SJCRH30 (cell line): ENCODE results near the gene SNCAIP. TPM values are rescaled to one million over a fixed set of nuclear protein-coding genes. Genes with fewer than 3 reads are reported as not detected.
"Not testable (repeated sequence)": the region's sequence is repeated elsewhere in the genome, so short reads cannot be mapped to it uniquely, and the experiment has no call there.

Source experiments
- DNase-seq, 2 experiments: peaks; one replicate each; pipeline ENCODE4 v3.0.0-alpha.2; 2015 to 2020
- H3K27ac ChIP-seq: fragments of 250-450 bp; sonication (Bioruptor Pico); 2 replicates; pipeline ENCODE4 v1.5.1; 2020; ENCODE audit warnings: mild to moderate bottlenecking, moderate library complexity
- H3K27me3 ChIP-seq: fragments of 250-450 bp; sonication (Bioruptor Pico); 2 replicates; pipeline ENCODE4 v1.5.1; 2020; ENCODE audit warnings: mild to moderate bottlenecking, moderate library complexity
- H3K36me3 ChIP-seq: fragments of 250-450 bp; sonication (Bioruptor Pico); 2 replicates; pipeline ENCODE4 v1.5.1; 2020; ENCODE audit warnings: mild to moderate bottlenecking, moderate library complexity
- H3K4me1 ChIP-seq: fragments of 250-450 bp; sonication (Bioruptor Pico); 2 replicates; pipeline ENCODE4 v1.5.1; 2020; ENCODE audit warnings: mild to moderate bottlenecking, moderate library complexity
- H3K4me3 ChIP-seq: fragments of 250-450 bp; sonication (Bioruptor Pico); 2 replicates; pipeline ENCODE4 v1.5.1; 2020; ENCODE audit warnings: mild to moderate bottlenecking, moderate library complexity
- H3K9me3 ChIP-seq: fragments of 250-450 bp; sonication (Bioruptor Pico); replicated peaks from 2 replicates; pipeline ENCODE4 v1.5.1; 2020; ENCODE audit warnings: mild to moderate bottlenecking, moderate library complexity
- total RNA-seq: library from RNA; depleted of rRNA; stranded (reverse); fragments of >200 nt; shearing (Covaris generic); gene quantifications from 2 replicates; pipeline ENCODE4 v1.2.3, GENCODE V29; 2014

Gene SNCAIP
- total RNA-seq, 1 experiment from 2014 or later = 0.49 TPM

DNA sequence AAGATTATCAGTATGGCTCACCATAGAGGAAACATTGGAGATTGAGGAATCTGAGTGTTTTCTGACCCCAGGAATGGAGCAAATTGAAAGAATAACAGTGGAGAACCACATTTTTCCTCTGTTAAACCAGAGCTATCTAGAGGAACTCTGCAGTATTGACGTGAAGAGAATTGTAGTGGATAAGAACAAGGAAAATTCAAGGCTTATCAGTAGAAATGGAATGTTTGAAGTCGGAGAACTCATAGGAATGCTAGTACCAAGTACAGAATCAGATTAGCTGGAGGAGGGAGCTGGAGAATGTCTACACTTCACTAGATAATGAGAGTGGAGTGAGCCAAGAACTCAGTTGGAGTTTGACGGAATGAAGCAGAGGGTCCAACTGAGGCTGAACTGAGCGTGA is 50.3 kb downstream of the SNCAIP start:
- no peaks in the 10 kb centered on the region for H3K36me3 ChIP-seq
- H3K4me1 ChIP-seq = no peaks in the 10 kb centered on the region
- H3K4me3 ChIP-seq = no peak overlapping the region
- H3K27ac ChIP-seq = no peak overlapping the region
- no peaks in the 10 kb centered on the region for H3K9me3 ChIP-seq
- no peaks in the 10 kb centered on the region for H3K27me3 ChIP-seq
- no peak for DNase-seq

DNA sequence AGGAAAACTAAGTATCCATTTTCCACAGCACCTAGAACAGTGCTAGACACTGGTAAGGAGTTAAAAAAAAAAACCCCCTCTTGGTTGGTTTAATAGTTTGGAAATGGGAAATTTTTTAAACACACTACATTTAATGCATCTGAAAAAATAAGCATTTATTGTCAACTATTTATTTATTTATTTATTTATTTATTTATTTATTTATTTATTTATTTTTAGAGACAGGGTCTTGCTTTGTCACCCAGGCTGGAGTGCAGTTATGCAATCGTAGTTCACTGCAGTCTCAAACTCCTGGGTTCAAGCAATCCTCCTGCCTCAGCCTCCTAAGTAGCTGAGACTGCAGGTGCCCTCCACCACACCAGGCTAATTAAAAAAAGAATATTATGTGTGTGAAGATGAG is 51.6 kb downstream of the SNCAIP start:
- no peaks in the 10 kb centered on the region for H3K9me3 ChIP-seq
- no peaks in the 10 kb centered on the region for H3K4me1 ChIP-seq
- H3K4me3 ChIP-seq = no peak overlapping the region
- no peaks in the 10 kb centered on the region for H3K27me3 ChIP-seq
- DNase-seq = no peak
- H3K36me3 ChIP-seq = no peaks in the 10 kb centered on the region
- no peak overlapping the region for H3K27ac ChIP-seq

DNA sequence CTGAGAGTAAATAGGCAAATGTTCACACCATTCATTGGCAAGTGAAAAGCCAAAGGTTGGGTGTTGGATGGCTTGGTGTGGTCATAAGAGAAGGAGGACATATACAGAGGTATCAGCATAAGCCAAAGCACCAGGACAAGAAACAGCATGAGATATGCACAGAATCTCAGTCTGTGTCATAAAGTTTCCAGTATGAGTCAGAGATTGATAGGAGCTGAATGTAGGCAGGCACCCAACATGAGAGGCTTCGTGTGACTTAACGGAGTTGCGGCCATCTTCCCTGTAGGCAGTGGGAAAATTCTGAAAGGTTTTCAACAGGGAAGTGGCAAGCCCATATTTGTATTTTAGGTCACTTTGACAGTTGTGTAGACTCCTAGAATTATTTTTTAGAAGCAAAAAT is 54.5 kb downstream of the SNCAIP start:
- Histone ChIP-seq H3K36me3 (no peaks in the 10 kb centered on the region), H3K9me3 (no peaks in the 10 kb centered on the region), H3K4me1 (no peaks in the 10 kb centered on the region), H3K27me3 (no peaks in the 10 kb centered on the region), H3K4me3 (no peak overlapping the region), H3K27ac (no peak overlapping the region)
- DNase-seq = no peak

DNA sequence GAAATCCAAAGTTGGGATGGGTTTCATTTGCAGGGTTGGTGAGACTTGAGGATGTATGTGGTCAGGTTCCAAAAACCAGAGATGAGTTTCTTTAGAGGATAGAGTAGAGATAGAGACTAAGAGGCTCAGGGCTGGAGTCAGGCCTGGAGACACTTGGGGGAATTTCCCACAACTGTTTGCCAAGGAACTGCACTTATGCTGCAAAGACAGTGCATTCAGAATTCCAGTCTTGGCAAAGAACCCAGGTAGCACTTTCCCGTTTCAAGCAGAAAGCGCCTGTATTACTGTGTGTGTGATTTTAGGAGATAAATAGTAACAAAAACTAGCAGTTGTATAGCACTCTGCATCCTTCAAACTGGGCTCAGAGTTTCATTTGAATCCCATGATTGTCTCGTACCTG is 55.4 kb downstream of the SNCAIP start:
- Histone ChIP-seq H3K4me1 (no peaks in the 10 kb centered on the region), H3K9me3 (no peaks in the 10 kb centered on the region), H3K27me3 (no peaks in the 10 kb centered on the region), H3K4me3 (no peak overlapping the region), H3K27ac (no peak overlapping the region), H3K36me3 (no peaks in the 10 kb centered on the region)
- no peak for DNase-seq

DNA sequence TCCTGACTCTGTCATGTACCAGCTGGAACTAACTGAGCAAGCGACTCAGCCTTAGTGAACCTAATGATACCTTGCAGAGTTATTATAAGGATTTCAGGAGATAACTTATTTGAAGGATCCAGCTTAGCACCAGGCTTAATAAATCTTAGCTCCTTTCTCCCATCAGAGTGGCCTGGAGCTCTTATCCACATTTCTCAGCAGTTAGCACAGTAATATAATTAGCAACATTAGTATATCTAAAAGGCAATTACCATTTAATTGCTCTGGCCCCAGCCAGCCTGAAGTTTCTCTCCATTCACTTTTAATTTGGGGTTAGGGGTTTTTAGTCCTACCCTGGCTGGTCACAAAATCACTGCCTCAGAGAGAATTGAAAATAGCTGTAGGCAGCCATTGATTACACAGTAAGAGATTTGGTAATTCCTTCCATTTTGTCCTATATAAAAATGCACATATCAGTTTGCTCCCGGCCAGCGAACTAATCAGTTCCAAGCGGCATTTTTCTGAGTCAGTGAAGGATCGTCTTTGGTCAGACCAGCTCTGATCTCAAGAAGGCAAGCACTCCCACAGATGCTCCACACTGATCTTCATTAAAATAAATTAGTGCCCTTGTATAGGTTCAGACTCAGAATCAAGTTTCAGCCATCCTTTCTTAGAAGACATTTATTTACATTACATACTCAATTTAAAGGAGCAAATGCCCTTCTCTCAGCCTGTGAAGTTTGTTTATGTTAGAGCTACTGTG is 56.6 kb downstream of the SNCAIP start:
- H3K4me1 ChIP-seq = no peaks in the 10 kb centered on the region
- no peak for DNase-seq
- H3K27me3 ChIP-seq = no peaks in the 10 kb centered on the region
- no peaks in the 10 kb centered on the region for H3K9me3 ChIP-seq
- no peak overlapping the region for H3K4me3 ChIP-seq
- H3K36me3 ChIP-seq = no peaks in the 10 kb centered on the region
- H3K27ac ChIP-seq = no peak overlapping the region

DNA sequence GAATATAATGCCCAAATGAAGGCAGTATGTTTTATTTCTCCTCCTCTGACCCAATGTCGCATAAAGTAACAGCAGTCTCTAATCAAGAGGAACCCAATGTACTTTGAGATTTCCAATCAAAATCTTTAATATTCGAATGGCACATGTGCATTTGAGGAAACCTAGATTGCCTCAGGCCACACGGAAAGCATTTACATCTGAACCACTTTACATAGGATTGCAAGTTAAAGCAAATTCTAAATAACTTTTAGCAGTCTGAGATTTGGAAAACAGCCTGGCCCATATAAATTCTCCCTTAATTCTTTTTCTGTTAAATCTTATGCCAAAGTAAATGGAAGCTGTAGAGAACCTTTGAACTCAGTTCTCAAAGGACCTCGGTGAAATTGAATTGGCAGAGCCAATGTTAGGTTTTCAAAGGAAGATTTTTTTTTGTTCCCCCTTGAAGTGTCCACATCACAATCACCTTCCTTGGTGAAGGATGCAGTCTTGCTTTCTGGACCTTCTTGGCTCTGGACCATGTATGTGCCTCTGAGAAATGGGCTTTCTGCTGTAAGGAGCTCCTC is 57.3 kb downstream of the SNCAIP start:
- no peak overlapping the region for H3K27ac ChIP-seq
- H3K27me3 ChIP-seq = no peaks in the 10 kb centered on the region
- H3K36me3 ChIP-seq = no peaks in the 10 kb centered on the region
- H3K4me1 ChIP-seq = no peaks in the 10 kb centered on the region
- H3K9me3 ChIP-seq = no peaks in the 10 kb centered on the region
- no peak for DNase-seq
- no peak overlapping the region for H3K4me3 ChIP-seq

- Histone ChIP-seq H3K27ac (no peak overlapping the region), H3K36me3 (no peaks in the 10 kb centered on the region), H3K27me3 (no peaks in the 10 kb centered on the region), H3K4me3 (no peak overlapping the region), H3K9me3 (no peaks in the 10 kb centered on the region), H3K4me1 (no peaks in the 10 kb centered on the region)
- DNase-seq = no peak
Measured at GRCh38 chr5:122371511-122372151, 59.6 kb downstream of the SNCAIP start.

DNA sequence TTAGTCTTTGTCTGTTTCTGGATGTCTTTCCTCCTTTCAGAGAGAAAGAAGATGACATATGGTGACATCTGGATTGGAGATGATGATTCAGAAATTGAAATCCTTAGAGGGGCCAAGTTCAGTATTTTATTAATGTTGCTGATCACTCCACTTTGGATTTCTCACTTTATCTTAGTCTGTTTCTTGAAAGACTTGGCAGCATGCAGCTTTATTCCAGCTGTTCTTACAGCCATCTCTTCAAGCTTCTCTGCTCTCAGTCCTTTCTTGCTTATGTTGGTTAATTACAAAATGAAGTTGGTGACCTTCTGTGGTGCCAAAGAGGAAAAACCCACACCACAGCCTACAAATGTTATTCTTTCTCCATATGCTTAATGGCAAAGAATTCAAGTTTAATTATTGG is 62.1 kb downstream of the SNCAIP start:
- DNase-seq = no peak
- no peaks in the 10 kb centered on the region for H3K27me3 ChIP-seq
- H3K36me3 ChIP-seq = no peaks in the 10 kb centered on the region
- H3K9me3 ChIP-seq = no peaks in the 10 kb centered on the region
- no peak overlapping the region for H3K27ac ChIP-seq
- H3K4me1 ChIP-seq = no peaks in the 10 kb centered on the region
- no peak overlapping the region for H3K4me3 ChIP-seq

- Histone ChIP-seq H3K4me1 (no peaks in the 10 kb centered on the region), H3K9me3 (no peaks in the 10 kb centered on the region), H3K27me3 (no peaks in the 10 kb centered on the region), H3K27ac (no peak overlapping the region), H3K4me3 (no peak overlapping the region), H3K36me3 (no peaks in the 10 kb centered on the region)
- DNase-seq = no peak
Measured at GRCh38 chr5:122375801-122376200, 63.8 kb downstream of the SNCAIP start.

DNA sequence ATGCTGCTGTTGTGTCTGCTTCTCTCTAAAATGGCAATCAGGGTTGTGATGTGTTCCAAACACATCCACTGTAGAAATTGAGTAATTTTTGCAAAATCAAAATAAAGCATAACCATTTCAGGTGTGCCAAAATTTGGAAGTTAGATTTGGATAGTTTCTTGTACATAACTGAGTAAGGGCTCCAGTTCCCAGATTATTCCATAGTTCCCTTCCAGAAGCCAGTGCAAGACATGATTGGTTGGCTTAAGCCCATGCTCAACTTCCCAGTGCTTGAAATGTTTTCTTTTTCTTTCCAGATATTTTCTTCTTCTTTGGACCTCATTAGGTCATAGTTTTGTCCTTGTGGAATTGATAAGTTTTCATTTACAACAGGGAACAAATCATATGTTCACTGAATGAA is 64.2 kb downstream of the SNCAIP start:
- H3K4me3 ChIP-seq = no peak overlapping the region
- H3K9me3 ChIP-seq = no peaks in the 10 kb centered on the region
- no peak for DNase-seq
- H3K4me1 ChIP-seq = no peaks in the 10 kb centered on the region
- no peaks in the 10 kb centered on the region for H3K27me3 ChIP-seq
- H3K27ac ChIP-seq = no peak overlapping the region
- H3K36me3 ChIP-seq = no peaks in the 10 kb centered on the region

DNA sequence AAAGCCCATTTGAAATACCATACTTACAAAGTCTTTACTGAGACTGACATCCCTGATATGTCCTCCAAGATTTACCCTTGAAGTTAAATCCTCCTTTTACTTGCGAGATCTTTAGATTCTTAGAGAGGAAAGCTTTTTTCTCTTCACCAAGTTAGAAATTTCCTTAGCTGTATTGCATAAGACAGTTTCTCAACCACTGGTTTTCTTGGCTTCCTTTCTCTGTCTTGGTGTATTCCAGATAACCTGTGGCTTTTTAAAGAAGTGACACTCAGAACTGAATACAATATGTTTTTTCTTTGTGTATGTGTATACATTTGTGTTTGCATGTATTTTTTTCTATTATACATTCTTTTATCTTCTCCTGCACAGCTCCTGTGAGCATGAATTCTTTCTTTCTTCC is 65.0 kb downstream of the SNCAIP start:
- Histone ChIP-seq H3K4me1 (no peaks in the 10 kb centered on the region), H3K36me3 (no peaks in the 10 kb centered on the region), H3K27me3 (no peaks in the 10 kb centered on the region), H3K9me3 (no peaks in the 10 kb centered on the region), H3K27ac (no peak overlapping the region), H3K4me3 (no peak overlapping the region)
- no peak for DNase-seq

DNA sequence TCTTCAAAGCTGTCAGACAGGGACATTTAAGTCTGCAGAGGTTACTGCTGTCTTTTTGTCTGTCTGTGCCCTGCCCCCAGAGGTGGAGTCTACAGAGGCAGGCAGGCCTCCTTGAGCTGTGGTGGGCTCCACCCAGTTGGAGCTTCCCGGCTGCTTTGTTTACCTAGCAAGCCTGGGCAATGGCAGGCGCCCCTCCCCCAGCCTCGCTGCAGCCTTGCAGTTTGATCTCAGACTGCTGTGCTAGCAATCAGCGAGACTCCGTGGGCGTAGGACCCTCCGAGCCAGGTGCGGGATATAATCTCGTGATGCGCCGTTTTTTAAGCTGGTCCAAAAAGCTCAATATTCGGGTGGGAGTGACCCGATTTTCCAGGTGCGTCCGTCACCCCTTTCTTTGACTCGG is 70.9 kb downstream of the SNCAIP start:
- H3K36me3 ChIP-seq, H3K9me3 ChIP-seq, H3K4me1 ChIP-seq, H3K4me3 ChIP-seq, H3K27ac ChIP-seq, H3K27me3 ChIP-seq, DNase-seq: not testable (repeated sequence)

DNA sequence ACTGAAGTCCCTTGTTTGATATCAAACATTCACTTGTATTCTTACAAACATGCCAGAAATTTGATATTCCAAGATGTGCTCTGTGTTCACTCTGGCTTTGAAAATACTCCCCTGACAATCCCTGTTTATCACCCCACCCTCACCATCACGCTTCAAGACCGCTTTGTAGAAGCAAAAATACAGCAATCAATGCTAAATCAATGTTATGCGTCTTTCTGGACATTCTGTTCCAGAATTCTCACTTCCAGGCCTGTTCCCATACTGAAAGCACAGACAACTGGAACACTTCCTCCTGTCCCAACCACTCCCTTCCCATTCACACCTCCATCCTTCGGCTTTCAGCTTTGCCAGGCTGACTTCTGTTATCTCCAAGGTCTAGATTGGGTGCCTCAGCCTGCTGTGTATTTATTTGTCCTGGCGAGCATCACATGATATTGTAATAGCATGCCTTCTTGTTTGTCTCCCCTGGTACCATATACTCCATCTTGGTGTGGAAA is 72.8 kb downstream of the SNCAIP start:
- no peak for DNase-seq
- Histone ChIP-seq H3K27me3 (no peaks in the 10 kb centered on the region), H3K27ac (no peak overlapping the region), H3K4me1 (no peaks in the 10 kb centered on the region), H3K9me3 (no peaks in the 10 kb centered on the region), H3K4me3 (no peak overlapping the region), H3K36me3 (no peaks in the 10 kb centered on the region)

- Histone ChIP-seq H3K4me3 (no peak overlapping the region), H3K36me3 (no peaks in the 10 kb centered on the region), H3K9me3 (no peaks in the 10 kb centered on the region), H3K4me1 (no peaks in the 10 kb centered on the region), H3K27me3 (no peaks in the 10 kb centered on the region), H3K27ac (no peak overlapping the region)
- no peak for DNase-seq
Measured at GRCh38 chr5:122385286-122385685, 73.2 kb downstream of the SNCAIP start.

DNA sequence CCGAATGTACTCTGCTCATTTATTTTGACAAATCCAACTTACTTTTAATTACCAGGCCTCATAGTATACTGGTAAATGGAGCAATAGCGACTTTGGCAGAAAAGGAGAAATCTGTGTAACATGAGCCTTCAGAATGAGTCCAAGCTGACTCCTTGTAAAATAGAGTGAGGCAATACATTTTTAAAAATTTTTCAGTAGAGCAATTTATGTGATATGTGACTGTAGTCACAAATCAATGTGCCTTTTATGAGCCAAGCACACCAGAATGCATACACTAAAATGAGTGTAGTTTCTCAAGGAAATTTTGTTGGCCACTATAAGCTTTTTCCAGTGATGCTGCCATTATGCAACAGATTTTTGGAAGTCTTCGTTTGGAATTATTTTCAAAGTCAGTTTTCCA is 73.8 kb downstream of the SNCAIP start:
- no peak overlapping the region for H3K27ac ChIP-seq
- H3K27me3 ChIP-seq = no peaks in the 10 kb centered on the region
- H3K9me3 ChIP-seq = no peaks in the 10 kb centered on the region
- no peaks in the 10 kb centered on the region for H3K4me1 ChIP-seq
- DNase-seq = no peak
- H3K36me3 ChIP-seq = no peaks in the 10 kb centered on the region
- no peak overlapping the region for H3K4me3 ChIP-seq

GRCh38 chr5:122390154-122390553 is 78.1 kb downstream of the SNCAIP start:
- H3K4me1 ChIP-seq = no peaks in the 10 kb centered on the region
- H3K4me3 ChIP-seq = no peak overlapping the region
- H3K27ac ChIP-seq = no peak overlapping the region
- no peaks in the 10 kb centered on the region for H3K36me3 ChIP-seq
- H3K27me3 ChIP-seq = no peaks in the 10 kb centered on the region
- H3K9me3 ChIP-seq = no peaks in the 10 kb centered on the region
- DNase-seq = no peak
